Panc1 (cell line): ENCODE data around the gene UBE2O. TPM values are rescaled to one million over a fixed set of nuclear protein-coding genes. Genes with fewer than 3 reads are reported as not detected.
A peak's percentile ranks its signal among the peaks of the same experiment; 100 is the strongest.

Experiments used
- ATAC-seq: fragments of 200-7000 bp; cut with Tn5 transposase; 2 replicates; pipeline ENCODE4 v1.9.1; 2020; ENCODE audit warnings: mild to moderate bottlenecking, moderate library complexity
- BruUV-seq: library from RNA; stranded (reverse); fragments of 400-500 nt; replicated peaks from 2 replicates; lab custom pipeline; 2021; lab: Mats Ljungman, UMichigan
- CTCF ChIA-PET: fragments of 300-600 bp; sonication (Branson Sonifier 250); formaldehyde crosslinking; loops from one replicate; lab custom pipeline; 2022; ENCODE audit warnings: antibody characterized with exemption; lab: Charles Lee
- POLR2A ChIA-PET: fragments of 300-600 bp; sonication (Branson Sonifier 250); formaldehyde crosslinking; loops from one replicate; lab custom pipeline; 2022; ENCODE audit warnings: antibody characterized with exemption; lab: Charles Lee
- DNase-seq: peaks from one replicate; pipeline ENCODE4 v3.0.0-alpha.2; 2010; ENCODE audit warnings: low read depth, low spot score
- H3K27ac ChIP-seq: 2 replicates; pipeline ENCODE4 v1.5.1; 2011; ENCODE audit warnings: mild to moderate bottlenecking, low read length, inconsistent platforms
- H3K27me3 ChIP-seq: fragments of 200-500 bp; sonication (Bioruptor generic); 2 replicates; pipeline ENCODE4 v1.6.0; 2014; ENCODE audit warnings: low read length, inconsistent platforms; ENCODE audit not compliant: control insufficient read depth, insufficient read depth
- H3K36me3 ChIP-seq: fragments of 200-500 bp; sonication (Bioruptor generic); 2 replicates; pipeline ENCODE4 v1.5.1; 2014; ENCODE audit warnings: inconsistent platforms, mild to moderate bottlenecking, low read length, moderate library complexity; ENCODE audit not compliant: control insufficient read depth, insufficient read depth
- H3K4me1 ChIP-seq: 2 replicates; pipeline ENCODE4 v1.5.1; 2011; ENCODE audit warnings: inconsistent platforms, mild to moderate bottlenecking, low read length, moderate library complexity; ENCODE audit not compliant: control insufficient read depth, insufficient read depth
- H3K4me3 ChIP-seq, 2 experiments: 2 replicates each; pipeline ENCODE4 v1.5.1; 2011 to 2012; ENCODE audit warnings: low read depth in 2 of 2, low read length in 2 of 2, mild to moderate bottlenecking in 2 of 2, inconsistent platforms in 1 of 2, moderate library complexity in 1 of 2
- H3K9me3 ChIP-seq: fragments of 200-500 bp; sonication (Bioruptor generic); 2 replicates; pipeline ENCODE4 v1.5.1; 2014; ENCODE audit warnings: low read depth, mild to moderate bottlenecking, inconsistent platforms, low read length, moderate library complexity; ENCODE audit not compliant: control insufficient read depth, insufficient read depth
- CTCF ChIP-seq: fragments of 450-650 bp; IDR thresholded peaks from 2 replicates; pipeline ENCODE4 v1.5.1; 2017; ENCODE audit warnings: mild to moderate bottlenecking
- POLR2AphosphoS5 ChIP-seq: IDR thresholded peaks from 2 replicates; pipeline ENCODE4 v1.6.1; 2012; ENCODE audit warnings: mild to moderate bottlenecking, low read depth, low read length, moderate library complexity
- REST ChIP-seq, 2 experiments: IDR thresholded peaks; 2 replicates each; pipeline ENCODE4 v1.6.1; 2011 to 2012; ENCODE audit warnings: low read depth in 2 of 2, control low read depth in 1 of 2, low read length in 1 of 2, mild to moderate bottlenecking in 1 of 2, moderate library complexity in 1 of 2; ENCODE audit not compliant: insufficient read depth in 1 of 2
- SIN3A ChIP-seq: IDR thresholded peaks from 2 replicates; pipeline ENCODE4 v1.6.1; 2012; ENCODE audit warnings: low read depth, mild to moderate bottlenecking, low read length, moderate library complexity, borderline replicate concordance; ENCODE audit not compliant: insufficient read depth
- TCF7L2 ChIP-seq: IDR thresholded peaks from 2 replicates; pipeline ENCODE4 v1.6.1; 2011; ENCODE audit warnings: mild to moderate bottlenecking, low read depth, low read length, inconsistent platforms
- in situ Hi-C: cut with HindIII; loops from 2 replicates; pipeline ENCODE4 v1.10.0; 2016; ENCODE audit warnings: low sequenced_read_pairs, low pct_unique_long_range_greater_than_20kb
- intact Hi-C: fragments of 100-400 bp; cut with micrococcal nuclease; formaldehyde crosslinking; loops from one replicate; pipeline ENCODE4 v1.10.0; 2022; ENCODE audit not compliant: unreplicated experiment
- total RNA-seq: library from RNA; stranded (reverse); gene quantifications from one replicate; pipeline ENCODE4 v1.2.1, GENCODE V29; 2021; ENCODE audit not compliant: unreplicated experiment

Gene UBE2O
- total RNA-seq, 1 experiment from 2014 or later = 47.5 TPM

- Histone ChIP-seq H3K27me3 (no peaks in the 10 kb centered on the region), H3K9me3 (no peaks in the 10 kb centered on the region), H3K4me1 (0 out of 2 replicates have a peak, but pooled peaks cover 5% of the 10 kb centered on the region), H3K36me3 (no peaks in the 10 kb centered on the region), H3K27ac (no peak overlapping the region), H3K4me3 (no peak overlapping the region)
- intact Hi-C loops = no loop called here
- DNase-seq = no peak
- POLR2A ChIA-PET = no interaction called here
- in situ Hi-C loops = no loop called here
- TF ChIP-seq SIN3A = no peak
- TF ChIP-seq REST (IDR thresholded peaks at IDR 0.05; ENCODE audit: insufficient read depth in 1 of 2, low read depth in 2 of 2, low read length in 1 of 2) = no peak
- no peak for TF ChIP-seq CTCF
- TF ChIP-seq TCF7L2 = no peak
- no peak for TF ChIP-seq POLR2AphosphoS5
- CTCF ChIA-PET = interaction anchor here (0.7 to 2.9 kb wide), 7 partner anchors 8 to 40 kb away, joined by 3 to 25 read pairs (median 14); partner anchors contain the start of genes PRPSAP1 and SPHK1
- BruUV-seq = no TSS peak
- no peak for ATAC-seq
These were observed 86.7 kb downstream of the UBE2O start for GRCh38 chr17:76366247-76366646.

- intact Hi-C loops = no loop called here
- DNase-seq (no peak), ATAC-seq (peak; percentile 89)
- Histone ChIP-seq H3K27ac (no peak overlapping the region), H3K36me3 (no peaks in the 10 kb centered on the region), H3K4me1 (0 out of 2 replicates have a peak, but pooled peaks cover 5% of the 10 kb centered on the region), H3K9me3 (no peaks in the 10 kb centered on the region), H3K4me3 (no peak overlapping the region), H3K27me3 (no peaks in the 10 kb centered on the region)
- ChIA-PET CTCF (interaction anchor here (0.6 to 2.9 kb wide), 15 partner anchors 8 to 579 kb away, joined by 3 to 25 read pairs (median 8); partner anchors contain the start of genes PRPSAP1 and SPHK1), POLR2A (interaction anchor here (0.6 kb wide), 1 partner anchor 50 kb away, joined by 13 read pairs; no protein-coding TSS in a partner anchor)
- in situ Hi-C loops = no loop called here
- no TSS peak for BruUV-seq
- TF ChIP-seq CTCF = peak; percentile 83
- no peak for TF ChIP-seq SIN3A
These were observed 87.6 kb downstream of the UBE2O start for GRCh38 chr17:76365256-76365903.
